Measurements from ENCODE around the gene CSTB. TPM values are rescaled to one million over a fixed set of nuclear protein-coding genes. Genes with fewer than 3 reads are reported as not detected.

Gene CSTB
- total and polyA plus RNA-seq, 2 of the 8 experiments (the other 6 are each of a cell fraction or from before 2014, with no cell fraction given): 53.8 to 64.1 TPM

DNA sequence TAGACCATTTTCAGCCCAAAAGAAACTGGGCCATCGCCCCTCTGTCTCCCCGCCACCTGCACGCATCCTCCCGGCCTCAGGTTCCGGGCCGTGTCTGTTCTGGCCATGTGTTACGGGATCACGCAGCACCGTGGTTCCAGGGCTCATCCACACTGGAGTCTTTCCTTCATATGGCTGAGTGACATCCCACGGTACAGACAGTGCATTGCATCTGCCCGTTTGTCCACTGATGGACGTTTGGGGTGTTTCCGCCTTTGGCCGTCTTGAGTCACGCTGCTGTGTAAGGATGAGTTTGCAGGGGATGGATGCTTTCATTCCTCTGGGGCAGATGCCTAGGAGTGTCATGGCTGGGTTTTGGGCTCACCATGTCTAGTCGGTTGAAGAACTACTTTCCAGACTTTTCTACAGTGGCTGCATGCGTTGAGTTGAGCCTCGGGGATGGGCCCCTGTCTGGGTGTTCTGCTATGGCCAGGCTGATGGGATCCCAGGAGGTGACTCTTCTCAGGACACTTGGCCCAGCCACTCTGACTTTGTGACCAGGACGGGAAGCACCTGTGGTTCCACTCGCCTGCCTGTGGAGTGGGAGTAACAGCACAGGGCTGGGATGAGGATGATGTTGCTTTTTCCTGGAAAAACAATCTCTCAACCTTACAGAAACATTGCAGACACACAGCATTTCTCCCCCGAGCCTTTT, 30.1 kb upstream of the CSTB start (continued):
- TF ChIP-seq KDM4A (IDR thresholded peaks at IDR 0.05; ENCODE audit: low read depth, low read length, severe bottlenecking): no peak
- TF ChIP-seq MAFK (IDR thresholded peaks at IDR 0.05; ENCODE audit: low read depth, low read length): no peak
- TF ChIP-seq CEBPB (IDR thresholded peaks at IDR 0.05; ENCODE audit: low read depth, low read length): no peak
- no peak for TF ChIP-seq BACH1 (IDR thresholded peaks at IDR 0.05; ENCODE audit: low read length)
- TF ChIP-seq, protein P1, sequence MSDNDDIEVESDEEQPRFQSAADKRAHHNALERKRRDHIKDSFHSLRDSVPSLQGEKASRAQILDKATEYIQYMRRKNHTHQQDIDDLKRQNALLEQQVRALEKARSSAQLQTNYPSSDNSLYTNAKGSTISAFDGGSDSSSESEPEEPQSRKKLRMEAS (IDR thresholded peaks at IDR 0.05): no peak
